Measurements from ENCODE around the gene KRT26.

KRT26 gene

GRCh38 chr17:40777971-40778370, 6.0 kb upstream of the KRT26 start:
- TF ChIP-seq EZH2phosphoT487 (conservative IDR thresholded peaks at IDR 0.05; ENCODE audit: low read length) = no peak
- TF ChIP-seq, protein P1, sequence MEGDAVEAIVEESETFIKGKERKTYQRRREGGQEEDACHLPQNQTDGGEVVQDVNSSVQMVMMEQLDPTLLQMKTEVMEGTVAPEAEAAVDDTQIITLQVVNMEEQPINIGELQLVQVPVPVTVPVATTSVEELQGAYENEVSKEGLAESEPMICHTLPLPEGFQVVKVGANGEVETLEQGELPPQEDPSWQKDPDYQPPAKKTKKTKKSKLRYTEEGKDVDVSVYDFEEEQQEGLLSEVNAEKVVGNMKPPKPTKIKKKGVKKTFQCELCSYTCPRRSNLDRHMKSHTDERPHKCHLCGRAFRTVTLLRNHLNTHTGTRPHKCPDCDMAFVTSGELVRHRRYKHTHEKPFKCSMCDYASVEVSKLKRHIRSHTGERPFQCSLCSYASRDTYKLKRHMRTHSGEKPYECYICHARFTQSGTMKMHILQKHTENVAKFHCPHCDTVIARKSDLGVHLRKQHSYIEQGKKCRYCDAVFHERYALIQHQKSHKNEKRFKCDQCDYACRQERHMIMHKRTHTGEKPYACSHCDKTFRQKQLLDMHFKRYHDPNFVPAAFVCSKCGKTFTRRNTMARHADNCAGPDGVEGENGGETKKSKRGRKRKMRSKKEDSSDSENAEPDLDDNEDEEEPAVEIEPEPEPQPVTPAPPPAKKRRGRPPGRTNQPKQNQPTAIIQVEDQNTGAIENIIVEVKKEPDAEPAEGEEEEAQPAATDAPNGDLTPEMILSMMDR (IDR thresholded peaks at IDR 0.05; ENCODE audit: insufficient read depth, low read length, poor library complexity, severe bottlenecking) = no peak
- H3K27ac ChIP-seq (ENCODE audit: low read depth, low read length) = no peak overlapping the region
- H3K9me2 ChIP-seq (replicated peaks; ENCODE audit: insufficient read depth, low read length) = no peaks in the 10 kb centered on the region
- H3K9me3 ChIP-seq (ENCODE audit: insufficient read depth, low read length) = no peaks in the 10 kb centered on the region
- no peaks in the 10 kb centered on the region for H3K36me3 ChIP-seq (ENCODE audit: low read length)
- no peaks in the 10 kb centered on the region for H3F3A ChIP-seq (ENCODE audit: insufficient read depth)
- H3K4me3 ChIP-seq (ENCODE audit: insufficient read depth, low read length, poor library complexity, severe bottlenecking) = no peak overlapping the region
- no peaks in the 10 kb centered on the region for H3K79me2 ChIP-seq (ENCODE audit: insufficient read depth, low read length)
- H4K20me1 ChIP-seq (ENCODE audit: low read depth, low read length) = no peaks in the 10 kb centered on the region
- H3K4me2 ChIP-seq (ENCODE audit: low read depth, low read length, poor library complexity, severe bottlenecking) = no peak overlapping the region
- H3K9ac ChIP-seq (ENCODE audit: low read length) = no peak overlapping the region
- no peaks in the 10 kb centered on the region for H3K27me3 ChIP-seq (ENCODE audit: low read length)
- no peak overlapping the region for H2AFZ ChIP-seq (ENCODE audit: low read depth, low read length, severe bottlenecking)

DNA sequence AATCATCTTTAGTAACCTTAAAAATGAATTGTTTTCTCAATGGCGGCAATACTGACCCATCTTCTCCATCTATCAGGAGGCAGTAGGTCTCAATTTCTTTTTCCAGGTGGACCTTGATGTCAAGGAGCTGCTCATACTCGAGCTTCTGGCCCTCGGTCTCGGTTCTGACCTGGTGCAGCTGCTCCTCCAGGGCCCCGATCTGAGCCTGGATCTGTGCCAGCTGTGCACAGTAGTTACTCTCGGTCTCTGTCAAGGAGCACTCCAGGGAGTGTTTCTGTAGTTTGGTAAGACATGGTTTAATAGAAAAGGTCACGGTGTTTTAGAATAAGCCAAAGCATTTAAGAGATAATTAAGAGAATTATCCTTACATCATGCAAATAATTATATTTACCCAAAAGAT, 5.5 kb upstream of the KRT26 start:
- no peaks in the 10 kb centered on the region for H3F3A ChIP-seq (ENCODE audit: insufficient read depth)
- no peaks in the 10 kb centered on the region for H3K9me2 ChIP-seq (replicated peaks; ENCODE audit: insufficient read depth, low read length)
- no peaks in the 10 kb centered on the region for H3K9me3 ChIP-seq (ENCODE audit: insufficient read depth, low read length)
- H3K27me3 ChIP-seq (ENCODE audit: low read length) = no peaks in the 10 kb centered on the region
- TF ChIP-seq EZH2phosphoT487 (conservative IDR thresholded peaks at IDR 0.05; ENCODE audit: low read length) = no peak
- TF ChIP-seq, protein P1 (IDR thresholded peaks at IDR 0.05; ENCODE audit: insufficient read depth, low read length, poor library complexity, severe bottlenecking) = no peak
- no peak overlapping the region for H3K9ac ChIP-seq (ENCODE audit: low read length)
- H3K27ac ChIP-seq (ENCODE audit: low read depth, low read length) = no peak overlapping the region
- H3K4me3 ChIP-seq (ENCODE audit: insufficient read depth, low read length, poor library complexity, severe bottlenecking) = no peak overlapping the region
- no peaks in the 10 kb centered on the region for H3K36me3 ChIP-seq (ENCODE audit: low read length)
- no peaks in the 10 kb centered on the region for H4K20me1 ChIP-seq (ENCODE audit: low read depth, low read length)
- H2AFZ ChIP-seq (ENCODE audit: low read depth, low read length, severe bottlenecking) = no peak overlapping the region
- H3K79me2 ChIP-seq (ENCODE audit: insufficient read depth, low read length) = no peaks in the 10 kb centered on the region
- H3K4me2 ChIP-seq (ENCODE audit: low read depth, low read length, poor library complexity, severe bottlenecking) = no peak overlapping the region

GRCh38 chr17:40775945-40776344, 3.9 kb upstream of the KRT26 start:
- Histone ChIP-seq H3K4me3 (ENCODE audit: insufficient read depth, low read length, poor library complexity, severe bottlenecking) (no peak overlapping the region), H3K9me3 (ENCODE audit: insufficient read depth, low read length) (no peaks in the 10 kb centered on the region), H3K9me2 (replicated peaks; ENCODE audit: insufficient read depth, low read length) (no peaks in the 10 kb centered on the region), H3K4me2 (ENCODE audit: low read depth, low read length, poor library complexity, severe bottlenecking) (no peak overlapping the region), H4K20me1 (ENCODE audit: low read depth, low read length) (no peaks in the 10 kb centered on the region), H3F3A (ENCODE audit: insufficient read depth) (no peaks in the 10 kb centered on the region), H3K36me3 (ENCODE audit: low read length) (no peaks in the 10 kb centered on the region), H3K27me3 (ENCODE audit: low read length) (no peaks in the 10 kb centered on the region), H2AFZ (ENCODE audit: low read depth, low read length, severe bottlenecking) (no peak overlapping the region), H3K79me2 (ENCODE audit: insufficient read depth, low read length) (no peaks in the 10 kb centered on the region), H3K9ac (ENCODE audit: low read length) (no peak overlapping the region), H3K27ac (ENCODE audit: low read depth, low read length) (no peak overlapping the region)
- TF ChIP-seq EZH2phosphoT487 (conservative IDR thresholded peaks at IDR 0.05; ENCODE audit: low read length) = no peak
- TF ChIP-seq, protein P1 (IDR thresholded peaks at IDR 0.05; ENCODE audit: insufficient read depth, low read length, poor library complexity, severe bottlenecking) = no peak

All from SU-DHL-6 (cell line).